ENCODE data around the gene OSGEP.
A peak's percentile ranks its signal among the peaks of the same experiment; 100 is the strongest.

The OSGEP gene

DNA sequence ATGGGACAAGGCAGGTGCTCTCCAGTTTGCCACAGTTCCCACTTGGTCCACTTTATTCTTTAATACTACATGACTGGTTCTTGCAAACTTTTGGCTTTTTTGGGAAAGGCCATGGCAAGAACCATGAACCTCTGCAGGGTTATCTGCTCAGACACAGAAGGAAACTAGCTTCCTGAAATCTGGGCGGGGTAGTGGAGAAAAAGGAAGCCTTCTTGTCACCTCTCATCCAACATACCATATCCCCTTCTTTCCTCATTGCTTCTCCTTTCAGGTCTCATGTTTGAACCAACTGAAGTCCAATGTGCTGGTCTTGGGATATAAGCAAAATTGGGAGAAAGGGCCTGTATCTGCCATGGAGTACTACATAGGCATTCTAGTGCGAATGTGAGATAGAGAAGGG is 13.2 kb downstream of the OSGEP start:
- TF ChIP-seq, protein P1, sequence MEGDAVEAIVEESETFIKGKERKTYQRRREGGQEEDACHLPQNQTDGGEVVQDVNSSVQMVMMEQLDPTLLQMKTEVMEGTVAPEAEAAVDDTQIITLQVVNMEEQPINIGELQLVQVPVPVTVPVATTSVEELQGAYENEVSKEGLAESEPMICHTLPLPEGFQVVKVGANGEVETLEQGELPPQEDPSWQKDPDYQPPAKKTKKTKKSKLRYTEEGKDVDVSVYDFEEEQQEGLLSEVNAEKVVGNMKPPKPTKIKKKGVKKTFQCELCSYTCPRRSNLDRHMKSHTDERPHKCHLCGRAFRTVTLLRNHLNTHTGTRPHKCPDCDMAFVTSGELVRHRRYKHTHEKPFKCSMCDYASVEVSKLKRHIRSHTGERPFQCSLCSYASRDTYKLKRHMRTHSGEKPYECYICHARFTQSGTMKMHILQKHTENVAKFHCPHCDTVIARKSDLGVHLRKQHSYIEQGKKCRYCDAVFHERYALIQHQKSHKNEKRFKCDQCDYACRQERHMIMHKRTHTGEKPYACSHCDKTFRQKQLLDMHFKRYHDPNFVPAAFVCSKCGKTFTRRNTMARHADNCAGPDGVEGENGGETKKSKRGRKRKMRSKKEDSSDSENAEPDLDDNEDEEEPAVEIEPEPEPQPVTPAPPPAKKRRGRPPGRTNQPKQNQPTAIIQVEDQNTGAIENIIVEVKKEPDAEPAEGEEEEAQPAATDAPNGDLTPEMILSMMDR (IDR thresholded peaks at IDR 0.05; ENCODE audit: low read length, missing control alignments), result no peak
- no peak overlapping the region for H3K4me3 ChIP-seq (replicated peaks; ENCODE audit: low read depth, low read length)
- no peak for DNase-seq (ENCODE audit: low read depth)

GRCh38 chr14:20440882-20441281 is 13.7 kb downstream of the OSGEP start:
- DNase-seq (ENCODE audit: low read depth), result no peak
- H3K4me3 ChIP-seq (replicated peaks; ENCODE audit: low read depth, low read length), result no peak overlapping the region
- TF ChIP-seq, protein P1 (IDR thresholded peaks at IDR 0.05; ENCODE audit: low read length, missing control alignments), result no peak

- H3K4me3 ChIP-seq (replicated peaks; ENCODE audit: low read depth, low read length), result no peak overlapping the region
- DNase-seq (ENCODE audit: low read depth), result no peak
- TF ChIP-seq, protein P1 (IDR thresholded peaks at IDR 0.05; ENCODE audit: low read length, missing control alignments), result no peak
These were observed 14.1 kb downstream of the OSGEP start for GRCh38 chr14:20440465-20440864.

GRCh38 chr14:20438664-20439063 is 15.9 kb downstream of the OSGEP start:
- TF ChIP-seq, protein P1 (IDR thresholded peaks at IDR 0.05; ENCODE audit: low read length, missing control alignments), result no peak
- H3K4me3 ChIP-seq (replicated peaks; ENCODE audit: low read depth, low read length), result no peak overlapping the region
- no peak for DNase-seq (ENCODE audit: low read depth)

DNA sequence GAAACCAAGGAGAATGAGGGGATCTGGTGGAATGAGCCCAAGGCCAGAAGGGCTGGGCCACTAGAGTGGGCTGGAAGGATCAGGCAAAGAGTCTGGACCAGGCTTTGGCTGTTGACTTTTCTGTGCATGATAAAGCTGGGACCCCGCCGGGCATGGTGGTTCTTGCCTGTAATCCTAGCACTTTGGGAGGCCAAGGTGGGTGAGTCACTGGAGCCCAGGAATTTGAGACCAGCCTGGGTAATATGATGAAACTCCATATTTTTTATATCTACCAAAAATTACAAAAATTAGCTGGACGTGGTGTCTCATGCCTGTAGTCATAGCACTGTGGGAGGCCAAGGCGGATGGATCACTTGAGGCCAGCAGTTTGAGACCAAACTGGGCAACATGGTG is 18.3 kb downstream of the OSGEP start:
- no peak overlapping the region for H3K4me3 ChIP-seq (replicated peaks; ENCODE audit: low read depth, low read length)
- peak; percentile 53 for DNase-seq (ENCODE audit: low read depth)
- TF ChIP-seq, protein P1 (IDR thresholded peaks at IDR 0.05; ENCODE audit: low read length, missing control alignments), result no peak

- no peak within 1 kb of the TSS for H3K4me3 ChIP-seq (replicated peaks; ENCODE audit: low read depth, low read length)
- no peak for DNase-seq (ENCODE audit: low read depth)
- TF ChIP-seq, protein P1 (IDR thresholded peaks at IDR 0.05; ENCODE audit: low read length, missing control alignments), result no peak
These were observed 18.8 kb downstream of the OSGEP start, which contains the start of gene KLHL33 for GRCh38 chr14:20435582-20436362. TSS of gene KLHL33 (minus strand) at chr14:20436166. CDS start at chr14:20435811, 355 bp downstream.

Data from fibroblast of pulmonary artery (primary cell).